HFF-Myc (cell line): Measurements from ENCODE around the gene NOS1AP.

ENCODE experiments used
- DNase-seq: peaks from one replicate; pipeline ENCODE4 v3.0.0-alpha.2; 2011; ENCODE audit warnings: low read depth; ENCODE audit errors: extremely low read depth
- H3K4me3 ChIP-seq: replicated peaks from 2 replicates; pipeline ENCODE4 v1.5.1; 2011; ENCODE audit warnings: low read depth, mild to moderate bottlenecking, control low read depth, low read length
- TF ChIP-seq, protein P1 (sequence below): IDR thresholded peaks from 2 replicates; pipeline ENCODE4 v1.5.1; 2012; ENCODE audit warnings: mild to moderate bottlenecking, low read depth, low read length, control low read depth; ENCODE audit errors: missing control alignments

Gene NOS1AP

DNA sequence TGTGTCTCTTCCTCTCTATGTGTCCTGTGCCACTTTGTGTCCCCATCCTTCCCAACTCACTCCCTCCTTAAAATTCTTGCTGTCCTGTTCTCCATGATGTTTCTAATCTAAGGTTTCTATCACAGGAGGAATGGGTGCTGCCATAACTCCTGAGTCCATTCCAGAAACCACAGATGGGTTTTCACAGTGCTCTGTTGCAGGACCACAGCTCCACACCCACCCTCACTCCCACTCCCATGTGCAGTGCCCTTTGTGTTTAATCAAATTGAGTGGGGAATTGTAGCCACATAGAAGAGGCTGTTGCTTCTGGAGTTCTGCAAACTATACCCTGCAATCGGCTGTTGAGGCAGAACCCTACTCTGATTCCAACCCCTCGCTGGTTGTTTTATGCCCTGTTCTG, 165.1 kb downstream of the NOS1AP start:
- DNase-seq: no peak
- TF ChIP-seq, protein P1, sequence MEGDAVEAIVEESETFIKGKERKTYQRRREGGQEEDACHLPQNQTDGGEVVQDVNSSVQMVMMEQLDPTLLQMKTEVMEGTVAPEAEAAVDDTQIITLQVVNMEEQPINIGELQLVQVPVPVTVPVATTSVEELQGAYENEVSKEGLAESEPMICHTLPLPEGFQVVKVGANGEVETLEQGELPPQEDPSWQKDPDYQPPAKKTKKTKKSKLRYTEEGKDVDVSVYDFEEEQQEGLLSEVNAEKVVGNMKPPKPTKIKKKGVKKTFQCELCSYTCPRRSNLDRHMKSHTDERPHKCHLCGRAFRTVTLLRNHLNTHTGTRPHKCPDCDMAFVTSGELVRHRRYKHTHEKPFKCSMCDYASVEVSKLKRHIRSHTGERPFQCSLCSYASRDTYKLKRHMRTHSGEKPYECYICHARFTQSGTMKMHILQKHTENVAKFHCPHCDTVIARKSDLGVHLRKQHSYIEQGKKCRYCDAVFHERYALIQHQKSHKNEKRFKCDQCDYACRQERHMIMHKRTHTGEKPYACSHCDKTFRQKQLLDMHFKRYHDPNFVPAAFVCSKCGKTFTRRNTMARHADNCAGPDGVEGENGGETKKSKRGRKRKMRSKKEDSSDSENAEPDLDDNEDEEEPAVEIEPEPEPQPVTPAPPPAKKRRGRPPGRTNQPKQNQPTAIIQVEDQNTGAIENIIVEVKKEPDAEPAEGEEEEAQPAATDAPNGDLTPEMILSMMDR: no peak
- no peak overlapping the region for H3K4me3 ChIP-seq

DNA sequence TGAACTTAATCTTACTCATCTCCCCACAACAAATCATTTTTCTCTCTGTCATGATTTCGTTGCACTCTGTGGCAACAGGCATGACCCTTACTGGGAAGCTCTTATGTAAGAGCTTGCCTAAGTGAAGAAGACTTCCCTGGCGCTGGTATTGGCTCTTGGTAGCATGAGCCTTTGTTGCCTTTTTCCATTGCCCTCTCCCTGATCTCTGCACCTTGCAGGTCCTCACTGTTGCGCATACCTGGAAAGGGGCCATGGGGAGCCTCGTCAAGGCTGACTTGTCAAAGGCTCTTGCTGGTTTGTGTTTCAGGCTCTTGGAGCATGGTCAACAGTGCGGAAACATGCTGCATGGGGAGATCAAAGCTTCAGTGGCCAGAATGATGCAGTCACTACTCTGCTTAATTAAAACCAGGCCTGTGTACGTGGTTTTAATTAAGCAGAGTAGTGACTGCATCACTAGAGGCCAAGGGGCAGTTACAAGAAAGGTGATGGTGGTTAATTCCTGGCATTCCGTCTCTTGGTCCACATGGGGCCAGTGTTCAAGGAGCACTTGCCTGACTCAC, 165.8 kb downstream of the NOS1AP start:
- TF ChIP-seq, protein P1: no peak
- peak; percentile 96 for DNase-seq

DNA sequence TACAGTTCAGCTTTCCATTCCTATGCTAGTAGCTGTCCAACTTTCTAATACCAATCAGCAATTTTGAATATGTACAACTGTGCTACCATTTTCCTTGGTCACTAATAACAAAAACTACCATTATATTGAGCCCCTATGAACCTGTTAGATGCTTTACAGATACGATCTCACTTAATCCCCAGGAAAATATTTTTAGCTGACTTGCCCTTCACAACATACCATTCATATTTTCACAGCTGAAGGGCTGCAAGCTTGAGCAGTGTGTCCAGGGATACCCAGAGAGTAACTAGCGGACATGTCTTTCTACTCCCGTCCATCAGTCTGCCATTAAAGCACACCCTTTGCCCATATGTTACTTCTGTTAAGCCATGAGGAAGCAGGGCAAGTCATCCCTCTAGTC, 166.7 kb downstream of the NOS1AP start:
- DNase-seq: no peak
- TF ChIP-seq, protein P1: no peak
- H3K4me3 ChIP-seq: no peak overlapping the region

More for the DNA sequence above, 165.8 kb downstream of the NOS1AP start:
- no peak overlapping the region for H3K4me3 ChIP-seq

DNA sequence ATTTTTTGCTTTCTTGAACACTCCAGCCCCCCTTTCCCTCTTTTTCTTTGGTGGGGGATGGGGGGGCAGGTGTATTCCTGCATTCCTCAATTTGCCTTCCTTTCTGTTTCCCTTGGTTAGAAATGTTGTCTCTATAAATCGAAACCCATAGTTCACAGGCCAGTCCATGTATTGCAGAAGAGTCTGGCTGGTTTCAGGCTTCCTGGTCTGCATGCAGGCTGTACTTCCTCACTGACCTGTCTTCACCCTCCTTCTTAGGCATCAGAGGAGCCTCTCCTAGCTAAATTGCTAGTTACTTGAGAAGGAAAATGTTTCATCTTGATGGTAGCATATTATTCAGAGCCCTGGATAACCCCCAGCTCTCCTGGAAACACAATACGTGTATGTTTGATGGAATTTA, 167.1 kb downstream of the NOS1AP start:
- no peak for DNase-seq
- TF ChIP-seq, protein P1: no peak
- H3K4me3 ChIP-seq: no peak overlapping the region

DNA sequence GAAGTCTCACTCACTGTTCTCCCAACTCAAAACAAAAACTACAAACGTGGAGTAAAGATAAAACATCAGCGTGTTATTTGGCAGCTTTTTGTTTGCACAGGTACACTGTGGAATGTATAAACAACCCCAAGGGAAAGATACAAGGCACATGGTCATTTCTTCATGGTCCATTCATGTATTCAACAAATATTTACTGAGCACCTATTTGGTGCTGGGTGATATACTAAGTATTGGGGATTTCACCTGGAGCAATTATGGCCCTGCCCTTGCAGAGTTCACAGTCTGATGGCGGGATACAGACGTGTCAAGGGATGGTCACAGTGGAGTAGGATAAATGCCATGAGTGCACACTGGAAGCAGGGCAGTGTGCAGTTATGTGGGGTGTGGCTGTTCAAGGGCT, 171.1 kb downstream of the NOS1AP start:
- TF ChIP-seq, protein P1: no peak
- no peak for DNase-seq
- H3K4me3 ChIP-seq: no peak overlapping the region

DNA sequence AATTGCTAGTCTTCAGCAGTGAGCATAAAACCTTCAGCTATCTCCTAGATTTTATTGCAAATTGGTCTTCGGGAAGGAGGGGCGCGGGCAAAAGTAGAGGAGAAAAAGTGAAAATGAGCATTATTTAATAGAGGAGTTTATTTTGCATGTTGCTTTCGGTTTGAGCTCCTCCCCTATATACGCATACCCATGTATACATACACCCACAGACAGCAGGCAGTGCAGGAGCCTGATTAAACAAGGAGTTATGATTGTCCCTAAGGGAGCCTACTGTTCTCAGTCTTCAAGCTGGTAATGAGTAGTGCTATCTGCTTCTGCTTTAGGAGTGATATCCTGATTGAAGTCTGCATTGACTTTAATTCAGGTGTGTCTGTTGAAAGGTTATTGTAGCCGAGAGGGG, 173.3 kb downstream of the NOS1AP start:
- TF ChIP-seq, protein P1: no peak
- no peak for DNase-seq
- H3K4me3 ChIP-seq: no peak overlapping the region
